ENCODE data around the gene RPL28. TPM values are rescaled to one million over a fixed set of nuclear protein-coding genes. Genes with fewer than 3 reads are reported as not detected.

RPL28 gene
- total and polyA plus RNA-seq, 2 of the 4 experiments (the other 2 are of a cell fraction), result 386 to 1,693 TPM

DNA sequence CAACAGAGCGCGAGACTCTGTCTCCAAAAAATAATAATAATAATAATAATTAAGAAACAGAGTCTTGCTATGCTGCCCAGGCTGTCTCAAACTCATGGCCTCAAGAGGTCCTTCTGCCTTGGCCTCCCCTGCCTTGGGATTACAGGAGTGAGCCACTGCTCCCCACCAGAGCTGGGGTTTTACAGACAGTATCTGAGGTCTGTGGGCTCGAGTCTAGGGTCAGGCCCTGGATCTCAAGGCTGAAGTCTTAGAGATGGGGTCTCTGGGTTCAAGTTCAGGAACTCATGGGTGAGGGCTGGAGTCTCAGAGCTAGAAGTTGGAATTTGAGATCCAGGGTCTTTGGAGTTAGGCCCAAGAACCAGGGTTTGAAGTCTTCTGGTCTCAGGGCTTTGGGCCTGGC lies 18.9 kb upstream of the RPL28 start:
- Histone ChIP-seq H2AK9ac (replicated peaks; ENCODE audit: low read depth, low read length, poor library complexity) (no peak overlapping the region), H2BK5ac (ENCODE audit: low read depth, low read length, poor library complexity, severe bottlenecking) (no peak overlapping the region), H4K5ac (ENCODE audit: low read depth, low read length) (no peak overlapping the region), H3K4ac (ENCODE audit: low read depth, low read length) (no peak overlapping the region), H2AFZ (replicated peaks; ENCODE audit: low read length, poor library complexity) (no peak overlapping the region), H2AK5ac (ENCODE audit: low read depth, low read length) (no peak overlapping the region), H2BK15ac (ENCODE audit: low read depth, low read length) (no peak overlapping the region), H4K91ac (ENCODE audit: insufficient read depth, low read depth, low read length) (no peak overlapping the region), H3K4me2 (ENCODE audit: low read depth, low read length) (no peak overlapping the region), H3K9me3 (ENCODE audit: control insufficient read depth, insufficient read depth, low read length) (no peaks in the 10 kb centered on the region), H3K14ac (replicated peaks; ENCODE audit: low read depth, low read length) (no peak overlapping the region), H3K36me3 (ENCODE audit: control insufficient read depth, insufficient read depth, low read length) (peaks cover 26% of the 10 kb centered on the region), H3K4me1 (ENCODE audit: control insufficient read depth, insufficient read depth, low read length) (peaks cover 16% of the 10 kb centered on the region), H3K79me1 (ENCODE audit: low read depth in 1 of 2, low read length in 2 of 2) (peaks cover 0 to 37% of the 10 kb centered on the region in 2 experiments; a peak in 3 of 4 replicates), H3K27ac (ENCODE audit: insufficient read depth, low read length) (no peak overlapping the region; the same call in 1 of the 2 replicates), H3K27me3 (ENCODE audit: control insufficient read depth, insufficient read depth, low read length) (no peaks in the 10 kb centered on the region), H4K20me1 (ENCODE audit: insufficient read depth, low read length) (peaks cover 59% of the 10 kb centered on the region), H3K9ac (ENCODE audit: low read depth, low read length) (peak overlapping the region; percentile 30; the same call in 1 of the 2 replicates), H4K8ac (ENCODE audit: low read depth in 2 of 2, low read length in 2 of 2) (no peak overlapping the region), H3K56ac (ENCODE audit: extremely low read depth, insufficient read depth, low read length) (no peak overlapping the region), H2BK120ac (ENCODE audit: low read depth, low read length) (no peak overlapping the region), H3K4me3 (ENCODE audit: insufficient read depth, low read depth, low read length) (no peak overlapping the region), H2BK20ac (ENCODE audit: low read depth, low read length) (no peak overlapping the region), H3K23ac (ENCODE audit: low read depth, low read length) (peak overlapping the region; percentile 33; the same call in 1 of the 2 replicates), H3K18ac (ENCODE audit: low read depth, low read length) (no peak overlapping the region), H3K9me1 (ENCODE audit: insufficient read depth, low read length) (peaks cover 4% of the 10 kb centered on the region; the same call in 1 of the 2 replicates)
- BruUV-seq (replicated peaks), result TSS peak; percentile 34
- dilution Hi-C loops (cut with HindIII; ENCODE audit: low sequenced_read_pairs, unreplicated experiment) (no loop called here), intact Hi-C loops (cut with micrococcal nuclease) (no loop called here), in situ Hi-C loops (cut with MboI; ENCODE audit: low sequenced_read_pairs) (no loop called here)
- no peak for ATAC-seq (ENCODE audit: low read depth)
- ChIA-PET POLR2A (ENCODE audit: unreplicated experiment) (interaction anchor here (0.5 kb wide), 1 partner anchor 26 kb away, joined by 3 read pairs; no protein-coding TSS in a partner anchor), CTCF (no interaction called here)
- DNase-seq, result no peak
- WGBS, 2 experiments (ENCODE audit: extremely low coverage in 2 of 2, insufficient read length in 1 of 2), result 80% methylated on average over 1 of the region's 3 CpGs; no CpG with 5 or more reads in 1 of the 2 experiments
- TF ChIP-seq BHLHE40 (IDR thresholded peaks at IDR 0.05; ENCODE audit: low read depth, low read length), result no peak
- peak; percentile 77 for TF ChIP-seq POLR2A (IDR thresholded peaks at IDR 0.05; ENCODE audit: low read depth, low read length)

Data from IMR-90 (cell line).